Measurements from ENCODE around the gene LRRC8B. TPM values are rescaled to one million over a fixed set of nuclear protein-coding genes. Genes with fewer than 3 reads are reported as not detected.
A peak's percentile ranks its signal among the peaks of the same experiment; 100 is the strongest.

Gene LRRC8B
- total RNA-seq, 1 donor, result 1.4 TPM

GRCh38 chr1:89616844-89617627 is 92.4 kb downstream of the LRRC8B start:
- no peaks in the 10 kb centered on the region for H3K27me3 ChIP-seq (ENCODE audit: insufficient read depth, low read length)
- H3K79me2 ChIP-seq (ENCODE audit: insufficient read depth, low read length), result no peaks in the 10 kb centered on the region
- no peak overlapping the region for H3K4me2 ChIP-seq (ENCODE audit: insufficient read depth, low read length)
- no peak for TF ChIP-seq CTCF (IDR thresholded peaks at IDR 0.05; ENCODE audit: extremely low read depth, low read depth, low read length)
- H3K4me1 ChIP-seq (ENCODE audit: insufficient read depth, low read length), result no peaks in the 10 kb centered on the region
- DNase-seq (ENCODE audit: insufficient read length, low spot score, missing footprints), result no peak
- H3K36me3 ChIP-seq (ENCODE audit: insufficient read depth, low read length), result no peaks in the 10 kb centered on the region
- H3K4me3 ChIP-seq (ENCODE audit: insufficient read depth, low read length), result no peak overlapping the region
- H2AFZ ChIP-seq (ENCODE audit: low read length), result no peak overlapping the region
- H3K27ac ChIP-seq (ENCODE audit: low read depth, low read length), result no peak overlapping the region
- no peaks in the 10 kb centered on the region for H3K9me3 ChIP-seq (ENCODE audit: low read depth, low read length)
- H4K20me1 ChIP-seq (ENCODE audit: insufficient read depth, low read length), result no peaks in the 10 kb centered on the region

- Histone ChIP-seq H4K20me1 (ENCODE audit: insufficient read depth, low read length) (no peaks in the 10 kb centered on the region), H3K36me3 (ENCODE audit: insufficient read depth, low read length) (no peaks in the 10 kb centered on the region), H3K27ac (ENCODE audit: low read depth, low read length) (no peak overlapping the region), H3K9me3 (ENCODE audit: low read depth, low read length) (no peaks in the 10 kb centered on the region), H3K4me1 (ENCODE audit: insufficient read depth, low read length) (no peaks in the 10 kb centered on the region), H3K4me2 (ENCODE audit: insufficient read depth, low read length) (no peak overlapping the region), H3K79me2 (ENCODE audit: insufficient read depth, low read length) (no peaks in the 10 kb centered on the region), H3K27me3 (ENCODE audit: insufficient read depth, low read length) (no peaks in the 10 kb centered on the region), H3K4me3 (ENCODE audit: insufficient read depth, low read length) (no peak overlapping the region), H2AFZ (ENCODE audit: low read length) (no peak overlapping the region)
- no peak for TF ChIP-seq CTCF (IDR thresholded peaks at IDR 0.05; ENCODE audit: extremely low read depth, low read depth, low read length)
- no peak for DNase-seq (ENCODE audit: insufficient read length, low spot score, missing footprints)
Observed at GRCh38 chr1:89620664-89621063, 96.0 kb downstream of the LRRC8B start.

GRCh38 chr1:89622895-89623294 is 98.3 kb downstream of the LRRC8B start:
- Histone ChIP-seq H4K20me1 (ENCODE audit: insufficient read depth, low read length) (no peaks in the 10 kb centered on the region), H3K9me3 (ENCODE audit: low read depth, low read length) (no peaks in the 10 kb centered on the region), H3K27me3 (ENCODE audit: insufficient read depth, low read length) (no peaks in the 10 kb centered on the region), H3K27ac (ENCODE audit: low read depth, low read length) (no peak overlapping the region), H3K4me2 (ENCODE audit: insufficient read depth, low read length) (no peak overlapping the region), H3K4me3 (ENCODE audit: insufficient read depth, low read length) (no peak overlapping the region), H3K36me3 (ENCODE audit: insufficient read depth, low read length) (no peaks in the 10 kb centered on the region), H2AFZ (ENCODE audit: low read length) (no peak overlapping the region), H3K79me2 (ENCODE audit: insufficient read depth, low read length) (no peaks in the 10 kb centered on the region), H3K4me1 (ENCODE audit: insufficient read depth, low read length) (no peaks in the 10 kb centered on the region)
- peak; percentile 24 for TF ChIP-seq CTCF (IDR thresholded peaks at IDR 0.05; ENCODE audit: extremely low read depth, low read depth, low read length)
- no peak for DNase-seq (ENCODE audit: insufficient read length, low spot score, missing footprints)

GRCh38 chr1:89624314-89624713 is 99.7 kb downstream of the LRRC8B start:
- no peak overlapping the region for H3K4me3 ChIP-seq (ENCODE audit: insufficient read depth, low read length)
- no peaks in the 10 kb centered on the region for H3K27me3 ChIP-seq (ENCODE audit: insufficient read depth, low read length)
- H3K9me3 ChIP-seq (ENCODE audit: low read depth, low read length), result no peaks in the 10 kb centered on the region
- no peak overlapping the region for H2AFZ ChIP-seq (ENCODE audit: low read length)
- no peak overlapping the region for H3K27ac ChIP-seq (ENCODE audit: low read depth, low read length)
- no peaks in the 10 kb centered on the region for H4K20me1 ChIP-seq (ENCODE audit: insufficient read depth, low read length)
- H3K36me3 ChIP-seq (ENCODE audit: insufficient read depth, low read length), result no peaks in the 10 kb centered on the region
- no peak for DNase-seq (ENCODE audit: insufficient read length, low spot score, missing footprints)
- no peaks in the 10 kb centered on the region for H3K4me1 ChIP-seq (ENCODE audit: insufficient read depth, low read length)
- no peak overlapping the region for H3K4me2 ChIP-seq (ENCODE audit: insufficient read depth, low read length)
- no peak for TF ChIP-seq CTCF (IDR thresholded peaks at IDR 0.05; ENCODE audit: extremely low read depth, low read depth, low read length)
- H3K79me2 ChIP-seq (ENCODE audit: insufficient read depth, low read length), result no peaks in the 10 kb centered on the region
